T-helper 9 cell (primary cell): ENCODE results near the gene CCSER1.

Experiments
- DNase-seq: peaks from one replicate; pipeline ENCODE4 v3.0.0-alpha.2; 2020

Gene CCSER1

DNA sequence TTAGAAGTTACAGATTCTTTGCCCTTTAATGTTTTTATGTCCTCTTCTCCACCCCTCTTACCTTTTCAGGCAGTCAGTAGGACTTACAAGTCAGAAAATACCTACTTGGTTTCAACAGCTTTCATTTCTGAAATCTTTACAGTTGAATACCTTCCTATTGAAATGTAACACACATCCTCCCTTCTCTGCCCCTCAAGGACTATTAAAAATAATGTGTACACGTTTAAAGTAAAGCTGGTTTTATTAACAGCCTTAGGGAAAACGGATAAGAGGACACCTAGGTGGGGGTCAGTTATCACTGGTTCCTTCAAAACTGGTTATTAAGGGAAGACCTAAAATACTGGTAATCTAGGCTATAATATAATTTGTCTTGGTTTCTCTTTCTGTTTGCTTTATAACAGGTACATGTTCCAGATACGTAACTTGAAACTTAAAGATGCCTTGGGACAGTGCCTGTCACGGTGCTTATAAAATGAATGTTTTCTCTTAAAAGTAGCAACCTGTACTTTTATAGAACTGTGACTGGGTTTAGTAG, 1.8 kb downstream of the CCSER1 start:
- no peak for DNase-seq

DNA sequence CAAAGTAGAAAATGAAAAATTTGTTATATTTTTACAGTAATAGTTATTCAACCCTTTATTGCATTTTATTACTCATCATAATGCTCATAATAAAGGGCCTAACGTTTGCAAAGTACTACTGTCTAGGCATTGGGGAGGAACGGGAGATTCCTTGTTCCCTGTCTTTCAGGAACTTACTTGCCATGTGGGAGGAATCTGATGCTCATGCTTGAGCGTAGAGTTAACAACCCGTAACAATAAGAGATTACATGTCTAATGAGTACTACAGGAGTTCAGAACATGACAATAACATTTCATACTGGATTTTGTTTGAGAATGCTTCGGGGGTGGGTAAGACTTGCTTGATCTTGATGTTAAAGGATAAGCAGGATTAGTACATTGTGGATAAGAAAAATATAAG, 2.9 kb downstream of the CCSER1 start:
- DNase-seq: no peak

DNA sequence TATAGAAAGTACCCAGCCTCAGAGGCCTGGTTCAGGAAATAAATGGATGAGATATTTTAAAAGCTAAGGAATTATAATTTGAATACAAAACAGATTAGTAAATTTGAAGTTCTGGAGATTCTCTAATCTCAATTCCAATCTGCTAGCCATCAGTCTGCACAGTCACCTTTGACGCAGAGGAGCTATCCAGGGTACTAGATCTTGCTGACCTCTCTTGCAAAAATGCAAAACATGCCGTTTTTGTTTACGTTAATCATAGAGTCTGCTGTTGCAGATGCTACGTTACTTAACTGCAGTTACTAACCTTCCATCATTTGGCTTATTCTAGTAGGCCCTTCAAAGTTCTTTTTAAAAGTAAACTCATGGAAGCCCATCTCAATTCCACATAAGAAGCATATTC, 10.4 kb downstream of the CCSER1 start:
- no peak for DNase-seq

DNA sequence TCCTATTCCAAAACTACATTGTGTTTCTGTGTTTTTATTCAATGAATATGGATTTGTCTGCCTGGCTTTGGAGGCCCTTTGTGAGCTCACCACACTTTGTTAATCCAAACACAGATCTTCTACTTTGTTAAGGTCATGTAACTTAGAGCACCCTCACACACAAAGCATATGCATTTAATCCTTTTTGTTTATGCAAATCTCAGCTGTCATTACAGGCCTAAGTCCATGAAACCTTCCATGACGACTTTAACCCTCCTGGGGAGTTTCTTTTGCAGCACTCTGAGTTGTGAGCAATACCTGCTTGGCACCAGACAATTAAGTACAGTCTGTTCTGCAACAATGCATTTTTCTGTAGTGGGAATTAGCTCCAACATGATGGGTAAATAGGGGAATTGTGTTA, 14.9 kb downstream of the CCSER1 start:
- no peak for DNase-seq

DNA sequence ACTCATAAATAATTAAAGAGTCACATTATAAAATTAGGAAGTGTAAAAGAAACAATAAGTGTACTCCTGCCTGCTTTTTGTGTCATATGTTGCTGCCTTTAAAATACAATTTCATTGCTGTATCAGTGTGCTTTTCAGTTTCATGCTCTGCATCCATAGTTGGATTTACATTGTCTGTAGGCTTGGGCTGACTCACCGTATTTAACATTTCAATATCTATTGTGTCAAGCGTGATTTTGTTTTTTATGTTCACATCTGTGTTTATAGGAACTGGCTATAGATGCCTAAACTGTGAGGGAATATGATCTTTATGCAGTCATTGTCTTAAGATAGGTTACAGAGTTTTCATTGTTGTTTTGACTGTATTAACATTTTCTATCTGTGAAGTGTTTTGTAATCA, 18.1 kb downstream of the CCSER1 start:
- DNase-seq: no peak

DNA sequence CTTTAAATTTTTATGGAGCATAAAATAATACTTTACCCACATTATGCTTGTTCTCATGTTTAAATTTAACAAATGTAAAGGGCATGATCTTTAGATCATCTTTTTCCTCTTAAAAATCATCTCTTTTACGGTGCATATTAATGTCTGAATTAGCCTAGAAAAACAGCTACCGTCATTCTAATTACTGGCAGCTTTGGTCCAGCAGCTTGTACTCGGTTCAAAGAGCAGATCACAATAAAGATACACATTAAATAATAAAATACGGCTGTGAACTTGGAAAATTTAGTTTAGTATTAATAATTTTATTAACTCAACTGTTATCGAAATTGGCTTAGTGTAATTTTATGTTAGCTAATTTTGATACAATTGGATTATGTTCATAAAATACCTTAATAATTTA, 19.1 kb downstream of the CCSER1 start:
- no peak for DNase-seq

DNA sequence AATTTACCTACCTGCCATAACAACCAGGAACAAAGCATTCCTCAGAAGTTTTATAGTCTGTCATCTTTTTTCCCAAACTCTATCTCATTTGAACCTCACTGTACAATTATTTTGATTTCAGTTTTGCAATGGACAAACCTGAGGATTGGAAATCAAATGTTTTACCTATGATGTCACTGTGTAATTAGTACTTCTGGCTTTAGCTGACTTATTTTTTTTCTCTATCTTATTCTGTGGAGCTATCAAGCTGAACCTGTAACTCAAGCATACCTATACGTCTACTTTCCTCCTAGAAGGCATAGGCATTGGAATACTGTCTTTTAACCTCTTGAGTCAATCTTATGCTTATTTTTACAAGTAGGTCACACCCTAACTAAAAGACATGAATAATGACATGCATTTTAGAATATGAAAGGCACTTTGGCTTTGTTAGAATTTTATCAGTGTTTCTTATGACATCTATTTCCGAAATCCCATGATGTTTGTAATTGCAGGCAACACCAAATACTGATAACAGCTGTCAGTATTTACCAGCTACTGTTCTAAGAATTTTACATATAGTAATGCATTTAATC, 21.5 kb downstream of the CCSER1 start:
- no peak for DNase-seq

DNA sequence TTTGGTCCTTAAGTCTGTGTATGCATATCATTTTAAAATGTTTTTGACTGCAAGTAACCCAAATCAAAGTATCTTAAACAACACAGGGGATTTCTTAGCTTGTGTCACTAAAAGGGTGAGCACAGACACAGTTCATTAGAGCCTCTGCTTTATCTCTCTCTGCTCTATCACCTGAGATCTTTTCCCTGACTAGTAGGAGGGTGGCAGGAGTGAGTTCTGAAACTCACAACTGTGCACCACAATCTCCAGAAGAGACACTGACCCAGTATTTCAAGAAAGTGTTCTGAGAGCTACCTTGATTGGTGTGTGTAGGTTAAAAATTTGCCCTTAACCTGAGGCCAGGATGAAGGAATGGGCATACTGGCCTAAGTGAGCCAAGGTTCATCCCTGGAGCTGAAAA, 24.8 kb downstream of the CCSER1 start:
- no peak for DNase-seq

DNA sequence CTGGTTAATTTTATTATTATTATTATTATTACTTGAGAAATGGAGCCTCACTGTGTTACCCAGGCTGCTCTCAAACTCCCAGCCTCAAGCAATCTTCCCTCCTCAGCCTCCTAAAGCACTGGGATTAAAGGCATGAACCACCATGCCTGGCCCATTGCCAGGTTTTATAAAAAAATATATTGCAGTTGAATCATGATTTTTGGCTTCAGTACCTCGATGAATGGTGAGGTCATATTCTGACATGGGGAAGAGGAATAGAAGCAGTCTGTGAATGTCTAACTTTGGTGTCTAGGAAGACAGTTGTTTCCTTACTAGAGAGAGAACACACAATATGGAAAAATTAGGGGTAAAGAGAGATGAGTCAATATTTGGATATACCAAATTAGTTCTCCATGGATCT, 32.0 kb downstream of the CCSER1 start:
- DNase-seq: no peak

DNA sequence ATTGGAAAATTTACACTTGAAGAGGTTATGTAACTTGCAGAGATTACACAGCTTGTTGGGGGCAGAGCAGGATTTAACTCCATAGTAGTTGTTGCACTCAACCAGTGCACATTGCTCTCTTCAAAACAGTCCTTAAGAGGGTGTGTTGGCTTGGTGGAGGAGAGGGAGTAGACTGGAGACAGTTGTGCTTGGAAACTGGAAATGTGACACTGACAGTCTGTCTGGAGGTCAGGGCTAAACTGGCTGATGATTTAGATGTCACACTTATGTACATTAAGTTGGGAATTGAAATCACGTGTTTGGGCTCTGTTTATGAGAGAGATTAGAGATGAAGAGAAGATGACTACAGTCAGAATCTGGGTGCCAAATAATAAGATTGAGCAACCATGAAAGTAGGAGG, 32.9 kb downstream of the CCSER1 start:
- DNase-seq: no peak

DNA sequence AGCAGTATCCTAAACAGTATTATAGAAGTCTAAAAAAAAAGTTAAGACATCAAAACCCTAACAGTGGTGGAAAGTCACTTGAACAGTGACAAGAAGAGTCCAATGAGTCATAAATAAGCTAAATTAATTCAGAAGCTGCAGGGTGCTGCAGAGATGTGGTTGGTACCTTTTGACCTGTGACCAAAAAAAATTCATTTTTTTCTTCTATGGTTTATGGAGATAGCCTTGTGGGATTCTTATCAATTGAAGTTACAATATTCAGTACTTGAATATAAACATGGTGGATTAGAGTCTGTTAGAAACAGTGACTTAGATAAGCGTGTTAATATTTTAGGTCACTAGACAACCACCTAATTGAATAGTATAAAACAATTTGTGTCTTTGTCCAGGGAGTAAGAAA, 35.4 kb downstream of the CCSER1 start:
- DNase-seq: no peak

DNA sequence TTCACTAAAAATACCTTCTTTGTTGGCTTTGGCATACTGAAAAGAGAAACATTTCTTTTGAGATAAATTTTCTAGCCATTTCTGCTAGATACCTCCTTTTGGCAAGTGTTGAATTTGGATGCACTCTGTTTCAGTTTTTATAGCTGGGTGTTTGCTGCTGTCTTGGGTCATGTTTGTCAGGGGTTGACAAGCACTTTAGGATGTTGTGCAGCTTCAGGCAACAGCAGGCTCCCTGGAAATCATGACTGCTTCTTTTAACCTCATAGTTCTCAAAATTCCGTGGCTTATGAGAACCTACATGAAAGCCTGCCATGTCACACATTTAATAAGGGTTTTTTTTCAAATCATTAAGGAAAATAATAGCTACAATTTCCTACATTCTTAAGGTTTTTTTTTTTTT, 36.7 kb downstream of the CCSER1 start:
- DNase-seq: no peak

DNA sequence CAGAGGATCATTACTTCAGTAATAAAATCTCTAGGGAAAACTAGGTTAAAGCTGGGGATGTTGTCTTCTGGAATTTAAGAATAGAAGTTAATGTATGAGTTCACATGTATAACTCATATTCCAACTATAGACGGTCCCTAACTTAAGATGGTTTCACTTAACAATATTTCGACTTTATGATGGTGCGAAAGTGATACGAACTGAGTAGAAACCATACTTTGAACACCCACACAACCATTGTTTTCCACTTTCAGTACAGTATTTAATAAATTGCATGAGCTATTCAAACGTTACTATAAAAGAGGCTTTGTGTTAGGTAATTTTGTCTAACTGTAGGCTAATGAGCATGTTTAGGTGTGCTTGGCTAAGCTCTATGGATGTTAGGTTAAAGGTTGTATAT, 38.7 kb downstream of the CCSER1 start:
- no peak for DNase-seq

DNA sequence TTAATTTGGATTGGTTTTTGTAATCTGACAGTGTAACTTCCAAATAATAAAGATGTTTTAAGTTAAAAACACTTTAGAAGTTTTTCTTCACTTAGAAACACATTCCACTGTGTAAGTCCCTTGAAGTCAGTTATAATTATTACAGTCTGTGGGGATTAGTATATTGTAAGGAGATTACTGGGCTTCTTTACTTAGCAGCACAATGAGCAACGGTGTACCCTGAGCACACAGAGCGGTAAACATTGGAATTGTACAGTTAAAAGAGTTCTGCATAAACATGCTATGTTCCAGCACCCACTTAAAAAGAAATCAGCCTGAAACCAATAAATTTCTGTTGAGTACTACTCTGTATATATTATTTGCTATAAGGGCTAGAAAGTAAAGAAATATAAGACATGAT, 44.3 kb downstream of the CCSER1 start:
- no peak for DNase-seq

DNA sequence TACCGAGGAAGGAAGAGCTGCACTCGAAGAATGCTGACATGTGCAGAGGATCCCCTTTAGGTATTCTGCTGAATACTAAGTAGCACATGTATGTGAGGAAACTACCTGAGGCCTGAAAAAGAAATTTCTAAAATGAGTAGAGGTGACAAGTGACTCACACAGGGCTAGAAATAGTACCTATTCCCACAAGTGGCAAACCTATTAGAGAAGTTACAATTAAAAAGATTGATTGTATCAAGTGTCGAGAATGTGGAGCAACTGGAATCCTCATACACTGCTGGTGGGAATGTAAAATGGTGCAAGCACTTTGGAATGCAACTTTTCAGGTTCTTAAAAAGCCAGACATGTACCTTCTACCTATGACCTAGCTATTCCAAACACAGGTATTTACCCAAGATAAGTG, 47.4 kb downstream of the CCSER1 start:
- no peak for DNase-seq

DNA sequence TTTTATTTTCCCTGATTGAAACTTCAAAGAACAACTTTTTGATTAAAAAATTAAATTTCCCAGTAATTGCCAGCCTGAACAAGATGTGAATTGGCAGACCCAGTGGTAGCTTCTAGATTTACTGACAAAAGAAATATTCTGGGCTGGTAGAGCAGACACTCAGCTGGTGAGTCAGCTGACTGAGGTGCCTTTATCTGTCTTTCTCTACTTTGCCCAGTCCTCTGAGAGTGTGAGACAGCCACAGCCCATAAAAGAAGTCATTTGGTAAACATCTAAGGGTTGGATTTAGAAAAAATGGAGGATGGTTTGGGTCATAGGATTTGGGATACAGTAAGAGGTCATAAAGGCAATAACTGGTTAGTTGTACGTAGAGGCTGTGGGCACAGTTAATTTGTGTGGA, 54.5 kb downstream of the CCSER1 start:
- no peak for DNase-seq

DNA sequence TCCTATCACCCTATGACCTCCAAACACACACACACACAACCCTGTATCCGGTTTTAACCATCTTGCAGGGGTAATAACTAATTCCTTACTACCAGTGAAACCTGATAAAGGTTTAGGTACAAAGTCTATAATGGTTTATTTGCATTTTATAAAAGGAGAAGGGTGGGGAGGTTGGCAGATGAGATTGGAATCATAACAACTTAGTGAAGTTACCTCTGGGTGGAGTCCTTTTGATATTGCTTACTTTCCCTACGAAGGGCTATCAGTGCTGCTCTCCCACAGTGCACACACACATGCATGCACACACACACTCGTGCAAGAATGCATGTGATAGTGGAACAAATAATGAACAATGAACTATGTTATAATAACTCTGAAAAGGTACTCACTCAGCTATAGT, 56.1 kb downstream of the CCSER1 start:
- DNase-seq: no peak

DNA sequence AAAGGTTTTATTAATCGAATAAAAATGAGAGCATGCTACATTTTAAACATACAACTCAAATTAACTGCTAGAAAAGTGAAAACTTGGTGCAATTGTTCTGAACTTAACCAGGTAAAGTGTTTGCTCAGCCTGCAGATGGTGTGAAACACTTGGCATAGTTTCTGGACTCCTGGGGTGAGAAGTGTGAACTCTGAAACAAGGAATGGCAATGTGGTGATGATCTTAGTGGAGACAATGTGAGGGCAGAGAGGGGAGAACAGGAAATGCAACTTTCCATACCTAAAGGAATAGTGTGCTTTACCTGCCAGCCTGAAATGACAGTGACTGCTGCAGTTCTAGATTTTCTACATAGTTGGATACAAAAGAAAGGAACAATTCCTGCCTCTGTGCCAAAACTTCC, 57.4 kb downstream of the CCSER1 start:
- DNase-seq: no peak

DNA sequence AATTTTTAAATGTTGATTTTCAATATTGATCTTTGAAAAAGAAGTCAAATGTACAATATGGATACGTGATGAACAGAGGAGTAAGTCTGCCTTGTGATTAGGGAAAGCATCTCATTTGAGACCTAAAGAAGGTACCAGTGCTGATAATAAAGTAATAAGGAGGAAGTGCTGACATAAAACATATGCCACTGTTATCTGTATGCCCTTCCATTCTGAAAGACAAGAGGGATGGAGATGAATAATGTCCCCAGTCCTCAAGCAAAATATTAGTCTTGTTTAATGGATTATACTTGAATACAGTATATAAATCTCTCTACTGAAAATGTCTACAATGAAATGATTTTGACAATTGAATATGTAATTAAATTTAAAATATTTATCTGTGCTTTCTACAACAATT, 58.2 kb downstream of the CCSER1 start:
- DNase-seq: no peak

DNA sequence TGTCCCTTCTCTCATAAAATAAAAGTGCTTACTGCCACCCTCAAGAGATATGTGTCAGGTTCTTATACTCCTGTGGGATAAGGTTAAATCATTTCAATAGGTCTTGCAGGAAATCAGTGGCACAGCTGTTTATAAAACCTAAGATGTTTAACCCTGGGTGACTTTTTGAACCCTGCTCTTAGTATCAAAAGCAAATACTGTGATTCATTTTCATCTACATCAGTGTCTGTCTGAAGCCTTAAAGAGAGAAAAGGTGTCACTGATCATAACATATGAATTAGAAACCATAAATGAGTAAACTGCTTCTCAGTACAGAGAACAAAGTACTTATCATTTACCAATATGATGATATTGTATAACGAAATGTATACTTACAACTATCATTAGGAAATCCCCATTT, 59.0 kb downstream of the CCSER1 start:
- DNase-seq: no peak

DNA sequence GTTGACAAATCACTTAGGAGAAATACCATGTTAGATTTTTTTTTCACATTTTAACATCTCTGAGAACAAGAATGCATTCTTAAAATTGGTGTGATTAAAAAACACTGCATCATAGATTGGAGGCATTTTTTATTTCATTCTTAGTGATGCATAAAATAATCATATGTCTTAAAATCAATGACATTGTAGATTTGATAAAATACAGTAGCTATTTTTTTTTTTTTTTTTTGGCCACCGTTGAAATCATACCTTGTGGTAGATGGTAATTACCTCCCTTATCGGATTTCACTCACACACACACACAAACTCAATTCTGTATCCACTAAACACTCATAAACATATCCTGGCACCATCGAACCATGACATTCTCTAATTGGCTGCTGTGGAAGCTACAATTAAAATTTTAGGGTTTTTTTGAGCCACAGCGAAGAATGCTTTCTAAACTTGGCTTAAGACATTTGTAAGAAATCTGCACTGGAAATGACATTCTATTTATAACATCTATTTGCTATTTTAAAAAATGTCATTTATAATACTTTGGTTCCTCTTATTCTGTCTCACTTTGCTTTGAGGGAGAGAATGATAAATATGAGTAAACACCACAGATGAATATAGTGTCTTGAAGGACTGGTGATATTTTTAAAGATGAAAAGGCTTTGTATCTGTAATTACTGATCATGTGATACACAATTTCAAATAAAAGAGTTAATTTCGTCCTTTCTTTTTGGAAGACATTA, 60.1 kb downstream of the CCSER1 start:
- no peak for DNase-seq

DNA sequence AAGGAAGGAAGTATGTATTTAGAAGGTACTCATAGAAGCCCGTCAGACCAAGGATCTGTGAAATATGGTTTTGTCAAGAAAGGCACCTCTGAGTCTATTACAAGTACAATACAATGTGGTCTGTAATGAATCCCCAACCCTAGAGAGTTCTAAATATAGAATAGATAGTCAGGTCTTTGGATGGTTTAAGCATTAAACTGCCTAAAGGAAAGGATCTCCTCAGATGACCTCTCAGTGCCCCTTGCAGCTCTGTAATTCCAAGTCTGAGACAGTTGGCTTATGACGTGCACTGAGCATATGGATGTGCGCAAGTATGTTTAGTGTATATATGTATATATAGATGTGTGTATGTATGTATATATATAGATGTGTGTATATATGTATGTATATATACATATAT, 62.0 kb downstream of the CCSER1 start:
- DNase-seq: no peak

DNA sequence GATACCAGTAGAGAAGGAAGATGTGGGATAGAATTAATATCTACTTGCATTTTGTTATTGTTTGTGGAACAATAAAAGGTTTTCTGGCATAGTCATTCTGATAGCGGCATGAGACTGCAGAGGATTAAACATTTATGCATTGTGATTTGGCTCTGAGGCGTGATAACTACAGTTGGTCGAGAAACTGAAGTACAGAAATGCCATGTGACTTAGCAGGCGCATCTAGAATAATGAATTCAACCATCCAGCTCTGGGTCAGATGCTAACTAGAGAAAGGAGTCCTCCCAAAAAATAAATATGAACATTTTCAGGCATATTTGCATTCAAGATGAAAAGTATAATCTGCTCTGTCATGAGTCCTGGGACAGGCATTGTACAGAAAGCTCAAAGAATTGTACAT, 62.8 kb downstream of the CCSER1 start:
- no peak for DNase-seq

DNA sequence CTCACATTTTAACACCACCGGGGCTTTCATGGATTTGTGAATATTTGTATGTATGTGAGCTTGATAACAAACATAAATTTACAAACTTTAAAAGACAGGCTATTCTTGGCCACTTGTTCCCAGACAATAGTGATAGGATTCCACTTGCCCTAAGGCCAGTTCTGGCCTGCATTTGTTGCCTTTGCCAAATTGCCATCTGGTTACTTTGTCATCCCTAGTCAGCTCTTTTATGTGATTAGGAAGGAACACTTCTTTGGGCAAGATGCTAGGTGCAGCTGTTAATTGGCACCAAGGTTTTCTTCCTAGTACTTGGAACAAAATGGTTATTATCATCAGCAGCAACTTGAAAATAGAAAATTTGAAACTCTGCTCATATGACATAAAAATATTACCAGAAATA, 63.3 kb downstream of the CCSER1 start:
- no peak for DNase-seq
